Measurements from ENCODE around the gene SAMD9L. TPM values are rescaled to one million over a fixed set of nuclear protein-coding genes. Genes with fewer than 3 reads are reported as not detected.

Gene SAMD9L
- 5.5 and 8.3 TPM in 2 replicates for total RNA-seq (2014; rRNA removed; shearing (Covaris generic))

GRCh38 chr7:93148144-93148543 is at the start of gene SAMD9L:
TSS of gene SAMD9L (minus strand) at chr7:93148385. CDS start at chr7:93135971, 12,414 bp downstream.

GRCh38 chr7:93117852-93118530 is 30.2 kb downstream of the SAMD9L start, which contains the start of gene SAMD9:
TSS of gene SAMD9 (minus strand) at chr7:93117979. CDS start at chr7:93106097, 11,882 bp downstream.

Other genes starting within 250 kb of the SAMD9L start
- 5.9 and 8.9 TPM in 2 replicates for gene SAMD9, start 30.4 kb downstream of the SAMD9L start, total RNA-seq (2014; rRNA removed; shearing (Covaris generic))
- not detected in 2 replicates for gene HEPACAM2, start 78.1 kb upstream of the SAMD9L start, total RNA-seq (2014; rRNA removed; shearing (Covaris generic))
- 12.6 and 15.3 TPM in 2 replicates for gene VPS50, start 84.0 kb upstream of the SAMD9L start, total RNA-seq (2014; rRNA removed; shearing (Covaris generic))

Data from A375 (cell line).